WI38 (cell line): ENCODE results near the gene USP10.

Source experiments
- H3K4me3 ChIP-seq: 2 replicates; pipeline ENCODE4 v1.5.1; 2011; ENCODE audit warnings: low read depth, mild to moderate bottlenecking, control low read depth, low read length
- TF ChIP-seq, protein P1 (sequence below): IDR thresholded peaks from 2 replicates; pipeline ENCODE4 v1.5.1; 2012; ENCODE audit warnings: low read depth, mild to moderate bottlenecking, control low read depth, low read length

The USP10 gene

DNA sequence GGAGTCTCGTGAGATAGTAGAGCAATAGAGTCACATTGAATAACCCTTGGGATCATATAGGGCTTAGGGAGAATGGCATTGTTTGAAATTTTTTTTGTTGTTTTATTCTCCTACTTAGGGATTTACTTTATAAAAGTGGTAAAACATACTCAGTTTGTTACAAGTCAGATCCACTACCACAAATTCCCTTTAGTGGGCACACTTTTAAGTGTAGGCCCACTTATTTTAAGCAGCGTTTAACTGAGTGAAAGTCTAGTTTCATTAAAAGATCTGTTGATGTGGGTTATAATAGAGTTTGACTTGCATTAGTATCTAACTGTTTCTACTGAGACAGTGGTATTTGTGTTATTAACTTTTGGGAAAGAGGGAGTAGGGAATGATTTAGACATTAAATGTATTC is 49.3 kb downstream of the USP10 start:
- no peak overlapping the region for H3K4me3 ChIP-seq
- TF ChIP-seq, protein P1, sequence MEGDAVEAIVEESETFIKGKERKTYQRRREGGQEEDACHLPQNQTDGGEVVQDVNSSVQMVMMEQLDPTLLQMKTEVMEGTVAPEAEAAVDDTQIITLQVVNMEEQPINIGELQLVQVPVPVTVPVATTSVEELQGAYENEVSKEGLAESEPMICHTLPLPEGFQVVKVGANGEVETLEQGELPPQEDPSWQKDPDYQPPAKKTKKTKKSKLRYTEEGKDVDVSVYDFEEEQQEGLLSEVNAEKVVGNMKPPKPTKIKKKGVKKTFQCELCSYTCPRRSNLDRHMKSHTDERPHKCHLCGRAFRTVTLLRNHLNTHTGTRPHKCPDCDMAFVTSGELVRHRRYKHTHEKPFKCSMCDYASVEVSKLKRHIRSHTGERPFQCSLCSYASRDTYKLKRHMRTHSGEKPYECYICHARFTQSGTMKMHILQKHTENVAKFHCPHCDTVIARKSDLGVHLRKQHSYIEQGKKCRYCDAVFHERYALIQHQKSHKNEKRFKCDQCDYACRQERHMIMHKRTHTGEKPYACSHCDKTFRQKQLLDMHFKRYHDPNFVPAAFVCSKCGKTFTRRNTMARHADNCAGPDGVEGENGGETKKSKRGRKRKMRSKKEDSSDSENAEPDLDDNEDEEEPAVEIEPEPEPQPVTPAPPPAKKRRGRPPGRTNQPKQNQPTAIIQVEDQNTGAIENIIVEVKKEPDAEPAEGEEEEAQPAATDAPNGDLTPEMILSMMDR: no peak

DNA sequence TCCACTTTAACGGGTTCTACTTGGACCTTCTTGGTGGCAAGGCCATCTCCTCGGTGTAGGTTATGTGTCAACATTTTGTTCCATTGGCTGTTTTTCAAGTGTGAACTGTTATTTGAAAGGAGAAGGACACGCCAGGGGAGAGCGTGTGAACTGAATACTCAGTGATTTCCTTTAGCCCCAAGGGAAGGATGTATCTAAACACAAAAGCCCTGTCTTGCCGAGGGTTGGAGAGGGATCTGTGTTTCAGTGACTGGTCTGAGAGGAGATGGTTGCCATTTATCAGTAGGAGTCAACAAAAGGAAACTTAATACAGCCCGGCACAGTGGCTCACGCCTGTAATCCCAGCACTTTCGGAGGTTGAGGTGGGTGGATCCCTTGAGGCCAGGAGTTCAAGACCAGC is 50.0 kb downstream of the USP10 start:
- TF ChIP-seq, protein P1: no peak
- H3K4me3 ChIP-seq: no peak overlapping the region

DNA sequence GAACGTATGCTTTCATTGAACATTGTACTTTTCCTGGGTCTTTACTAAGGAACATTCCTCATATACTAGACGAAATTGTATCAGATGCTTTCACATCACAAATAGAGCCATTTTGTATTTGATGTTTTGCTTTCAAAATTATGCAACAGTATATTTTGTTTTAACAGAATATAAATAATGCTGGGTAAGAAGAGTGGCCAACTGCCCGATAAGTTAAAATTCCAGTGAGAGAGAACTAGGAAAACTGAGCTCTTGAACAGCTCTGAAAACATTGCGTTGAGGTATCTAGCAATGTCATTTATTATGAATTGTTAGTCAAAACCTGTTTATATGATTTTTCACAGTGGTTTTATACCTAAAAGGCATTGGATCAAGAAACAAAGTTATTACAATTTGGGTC is 50.8 kb downstream of the USP10 start:
- TF ChIP-seq, protein P1: no peak
- H3K4me3 ChIP-seq: no peak overlapping the region

DNA sequence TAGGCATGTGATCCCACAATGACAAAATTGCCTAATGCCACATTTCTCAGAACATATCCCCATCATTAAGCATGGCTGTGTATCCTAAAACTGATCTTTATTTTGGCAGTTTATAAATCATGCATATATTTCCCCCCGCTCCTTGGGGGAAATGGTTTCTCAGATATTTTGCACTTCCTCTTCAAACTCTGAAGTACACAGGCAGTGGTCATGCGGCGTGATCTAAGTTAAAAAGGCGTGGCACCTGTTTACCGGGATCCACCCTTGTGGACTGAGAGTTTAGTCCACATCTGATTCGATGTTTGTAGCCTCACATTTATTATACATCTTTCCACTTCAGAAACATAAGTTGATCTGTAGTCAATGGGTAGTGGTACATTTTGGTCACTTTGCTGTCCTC is 51.4 kb downstream of the USP10 start:
- no peak overlapping the region for H3K4me3 ChIP-seq
- TF ChIP-seq, protein P1: no peak

DNA sequence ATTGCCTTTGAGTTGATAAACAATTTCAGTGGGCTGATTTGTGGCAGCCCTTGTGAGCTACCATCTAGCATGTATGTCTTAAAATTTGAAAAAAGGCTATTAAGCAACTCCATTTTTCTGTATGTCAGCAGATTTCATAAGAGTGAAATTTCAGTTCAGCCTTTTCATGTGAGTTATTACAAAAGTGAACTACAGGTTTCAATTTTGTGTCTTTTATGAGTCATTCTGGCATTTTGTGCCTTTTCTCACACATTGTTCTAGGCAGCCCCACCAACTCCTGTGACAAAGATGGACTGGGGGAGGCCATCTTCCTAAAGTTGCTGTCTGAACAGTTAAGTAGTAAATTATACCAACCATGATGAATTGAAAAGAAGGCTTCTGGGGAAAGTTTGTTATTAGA is 52.1 kb downstream of the USP10 start:
- TF ChIP-seq, protein P1: no peak
- no peak overlapping the region for H3K4me3 ChIP-seq

DNA sequence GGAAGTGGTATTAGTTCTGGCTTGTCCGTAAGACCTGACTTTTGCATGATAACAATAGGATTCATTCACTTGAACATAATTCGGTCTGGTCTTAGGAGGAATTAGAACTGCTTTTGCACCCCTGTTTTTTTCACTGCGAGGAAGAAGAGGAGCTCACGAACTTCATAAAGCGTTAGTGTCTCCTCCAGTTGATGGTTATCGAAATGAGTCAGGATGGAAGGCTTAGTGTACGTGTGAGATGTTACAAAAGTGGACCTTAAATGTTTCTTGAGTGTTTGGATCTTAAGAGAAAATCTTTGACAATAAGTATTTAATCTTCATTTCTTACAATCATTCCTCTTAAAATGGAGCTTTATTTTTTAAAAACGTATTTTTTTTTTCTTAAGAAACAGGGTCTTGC is 52.8 kb downstream of the USP10 start:
- TF ChIP-seq, protein P1: no peak
- H3K4me3 ChIP-seq: no peak overlapping the region

DNA sequence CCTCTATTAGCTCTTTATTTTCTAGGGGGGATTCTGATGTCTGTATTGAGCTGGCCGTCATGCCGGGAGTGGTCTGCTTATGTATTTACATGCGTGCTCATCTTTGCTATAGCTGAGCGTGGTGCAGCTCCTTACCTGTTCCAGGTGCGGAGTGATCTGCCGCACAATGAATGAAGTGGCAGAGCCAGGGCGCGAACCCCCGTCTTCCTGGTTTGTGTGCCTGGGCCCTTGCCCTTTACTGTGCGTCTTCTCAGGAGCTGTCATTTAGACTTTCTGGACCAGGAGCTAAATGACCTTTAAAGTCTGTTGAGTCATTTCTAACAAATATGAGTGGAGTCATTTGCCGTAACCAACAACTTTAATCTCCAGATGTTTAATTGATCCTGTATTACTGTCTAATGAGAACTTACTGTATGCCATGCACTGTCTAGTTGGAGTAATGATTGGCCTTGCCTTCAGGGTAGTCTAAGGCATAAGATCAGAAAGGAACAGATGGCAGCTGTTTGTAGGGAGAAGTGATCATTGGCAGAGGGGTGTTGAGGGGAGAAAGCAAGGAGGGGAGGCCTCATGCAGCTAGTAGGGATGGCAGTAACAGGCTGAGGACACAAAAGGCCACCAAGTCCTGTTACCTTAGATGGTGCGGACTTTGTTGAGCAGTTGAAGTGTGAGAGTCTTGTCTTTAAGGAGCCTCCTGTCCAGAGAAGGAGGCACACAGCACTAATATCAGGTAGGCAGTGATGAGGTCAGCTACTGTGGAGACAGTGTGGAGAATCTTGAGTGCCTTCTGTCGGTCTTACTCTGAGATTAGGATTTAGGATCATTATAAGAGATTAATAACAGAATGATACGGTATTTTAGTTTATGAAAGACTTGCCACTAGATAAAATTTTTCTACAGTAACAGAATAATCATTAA is 53.9 kb downstream of the USP10 start:
- TF ChIP-seq, protein P1: no peak
- no peak overlapping the region for H3K4me3 ChIP-seq
